ENCODE measurements around the gene SMARCAD1. TPM values are rescaled to one million over a fixed set of nuclear protein-coding genes. Genes with fewer than 3 reads are reported as not detected.

SMARCAD1 gene
- total and polyA plus RNA-seq, 2 of the 8 experiments (the other 6 are each of a cell fraction or from before 2014, with no cell fraction given): 24.1 to 59.4 TPM

- Histone ChIP-seq H3K4ac (replicated peaks; ENCODE audit: insufficient read length, low read depth, low read length) (no peak overlapping the region), H4K5ac (ENCODE audit: insufficient read length, low read depth, low read length) (no peak overlapping the region), H2AFZ (ENCODE audit: low read length) (no peak overlapping the region), H2AK5ac (ENCODE audit: low read depth, low read length) (no peak overlapping the region), H3K4me2 (ENCODE audit: insufficient read depth in 1 of 2, low read depth in 2 of 2, low read length in 2 of 2) (no peak overlapping the region), H3K4me1 (replicated peaks in 1 of 4; ENCODE audit: control insufficient read depth in 3 of 4, insufficient read depth in 4 of 4, low read length in 3 of 4) (no peaks in the 10 kb centered on the region; a peak in 1 of 7 replicates), H3K27me3 (replicated peaks in 1 of 4; ENCODE audit: control insufficient read depth in 3 of 4, extremely low read depth in 1 of 4, insufficient read depth in 3 of 4, low read length in 3 of 4) (no peaks in the 10 kb centered on the region), H2BK120ac (replicated peaks; ENCODE audit: low read depth, low read length) (no peak overlapping the region), H3K79me2 (ENCODE audit: control insufficient read depth in 1 of 2, insufficient read depth in 2 of 2, low read length in 2 of 2) (no peaks in the 10 kb centered on the region), H2BK15ac (ENCODE audit: low read length) (no peak overlapping the region), H2BK20ac (ENCODE audit: low read length) (no peak overlapping the region), H3K23ac (ENCODE audit: insufficient read length) (no peak overlapping the region), H3K36me3 (ENCODE audit: control insufficient read depth in 2 of 4, insufficient read depth in 4 of 4, low read length in 3 of 4) (no peaks in the 10 kb centered on the region), H4K91ac (replicated peaks; ENCODE audit: insufficient read length, low read length) (no peak overlapping the region), H3K9me3 (ENCODE audit: insufficient read depth in 2 of 2, low read depth in 1 of 2, low read length in 1 of 2) (peaks cover 0 to 2% of the 10 kb centered on the region in 2 experiments; a peak in 1 of 4 replicates), H3K14ac (ENCODE audit: insufficient read length) (no peak overlapping the region), H2BK12ac (ENCODE audit: low read depth, low read length) (no peak overlapping the region), H3K27ac (ENCODE audit: low read depth, low read length) (no peak overlapping the region), H3K9ac (replicated peaks in 1 of 4; ENCODE audit: extremely low read depth in 1 of 4, low read depth in 3 of 4, low read length in 3 of 4) (no peak overlapping the region), H3K18ac (ENCODE audit: extremely low read depth, low read length) (no peak overlapping the region), H4K20me1 (replicated peaks in 1 of 2; ENCODE audit: control insufficient read depth in 1 of 2, insufficient read depth in 2 of 2, low read length in 2 of 2) (no peaks in the 10 kb centered on the region), H4K8ac (ENCODE audit: extremely low read depth, insufficient read depth, low read length) (no peak overlapping the region), H3K79me1 (ENCODE audit: low read depth, low read length) (no peaks in the 10 kb centered on the region), H3K56ac (replicated peaks; ENCODE audit: insufficient read length, low read depth, low read length) (no peak overlapping the region), H2BK5ac (ENCODE audit: low read depth, low read length) (no peak overlapping the region), H3K4me3 (ENCODE audit: extremely low read depth in 1 of 4, insufficient read depth in 2 of 4, low read depth in 3 of 4, low read length in 4 of 4) (no peak overlapping the region), H3K23me2 (ENCODE audit: low read depth, low read length) (no peaks in the 10 kb centered on the region)
- POLR2A ChIA-PET (ENCODE audit: partially characterized antibody): no interaction called here
- DNase-seq (ENCODE audit: low read depth in 1 of 2, low spot score in 2 of 2): no peak
- WGBS, 2 experiments (ENCODE audit: extremely low coverage in 1 of 2, insufficient coverage in 1 of 2, insufficient read length in 1 of 2, insufficient replicate concordance in 2 of 2, low coverage in 1 of 2, low lambda C conversion rate in 2 of 2, missing lambda C conversion rate in 1 of 2): 99% methylated on average over 15 of the region's 37 CpGs; no CpG with 5 or more reads in 1 of the 2 experiments
- CTCF ChIA-PET (ENCODE audit: partially characterized antibody): interaction anchor here (0.7 to 3.0 kb wide), 10 partner anchors 9 to 109 kb away, joined by 3 to 17 read pairs (median 4); no protein-coding TSS in a partner anchor
- FAIRE-seq: no peak
- TF ChIP-seq TCF12 (IDR thresholded peaks at IDR 0.05; ENCODE audit: low read depth, low read length): no peak
- TF ChIP-seq NRF1 (IDR thresholded peaks at IDR 0.05; ENCODE audit: low read depth, low read length): no peak
- no peak for TF ChIP-seq BCL11A (IDR thresholded peaks at IDR 0.05; ENCODE audit: low read depth in 2 of 2, low read length in 2 of 2)
- no peak for TF ChIP-seq KDM5A (IDR thresholded peaks at IDR 0.05; ENCODE audit: low read length)
- no peak for TF ChIP-seq FOSL1 (IDR thresholded peaks at IDR 0.05; ENCODE audit: insufficient read depth, low read depth, low read length)
- TF ChIP-seq ZNF274 (IDR thresholded peaks at IDR 0.05; ENCODE audit: borderline replicate concordance, extremely low read depth, low read length): no peak
- TF ChIP-seq, protein P1, sequence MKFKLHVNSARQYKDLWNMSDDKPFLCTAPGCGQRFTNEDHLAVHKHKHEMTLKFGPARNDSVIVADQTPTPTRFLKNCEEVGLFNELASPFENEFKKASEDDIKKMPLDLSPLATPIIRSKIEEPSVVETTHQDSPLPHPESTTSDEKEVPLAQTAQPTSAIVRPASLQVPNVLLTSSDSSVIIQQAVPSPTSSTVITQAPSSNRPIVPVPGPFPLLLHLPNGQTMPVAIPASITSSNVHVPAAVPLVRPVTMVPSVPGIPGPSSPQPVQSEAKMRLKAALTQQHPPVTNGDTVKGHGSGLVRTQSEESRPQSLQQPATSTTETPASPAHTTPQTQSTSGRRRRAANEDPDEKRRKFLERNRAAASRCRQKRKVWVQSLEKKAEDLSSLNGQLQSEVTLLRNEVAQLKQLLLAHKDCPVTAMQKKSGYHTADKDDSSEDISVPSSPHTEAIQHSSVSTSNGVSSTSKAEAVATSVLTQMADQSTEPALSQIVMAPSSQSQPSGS (IDR thresholded peaks at IDR 0.05; ENCODE audit: low read length): no peak
- no peak for TF ChIP-seq BACH1 (IDR thresholded peaks at IDR 0.05; ENCODE audit: low read length)
- TF ChIP-seq GABPA (IDR thresholded peaks at IDR 0.05; ENCODE audit: borderline replicate concordance, insufficient read depth, low read length): no peak
- TF ChIP-seq SIN3A (conservative IDR thresholded peaks at IDR 0.05 in 1 of 2, IDR thresholded peaks at IDR 0.05 in 1 of 2; ENCODE audit: low read depth in 1 of 2, low read length in 2 of 2): no peak
- no peak for TF ChIP-seq RBBP5 (IDR thresholded peaks at IDR 0.05; ENCODE audit: borderline replicate concordance, low read depth, low read length)
- TF ChIP-seq MAFK (IDR thresholded peaks at IDR 0.05; ENCODE audit: low read depth, low read length): no peak
Observed at GRCh38 chr4:94169803-94170372, 37.8 kb upstream of the SMARCAD1 start.

All from H1 (cell line).